GM03348 (cell line): ENCODE measurements around the gene S100A9.
"Not testable (repeated sequence)": the region's sequence is repeated elsewhere in the genome, so short reads cannot be mapped to it uniquely, and the experiment has no call there.

ENCODE experiments used
- DNase-seq: peaks from one replicate; pipeline ENCODE4 v3.0.0; 2012; ENCODE audit warnings: low spot score

The S100A9 gene

DNA sequence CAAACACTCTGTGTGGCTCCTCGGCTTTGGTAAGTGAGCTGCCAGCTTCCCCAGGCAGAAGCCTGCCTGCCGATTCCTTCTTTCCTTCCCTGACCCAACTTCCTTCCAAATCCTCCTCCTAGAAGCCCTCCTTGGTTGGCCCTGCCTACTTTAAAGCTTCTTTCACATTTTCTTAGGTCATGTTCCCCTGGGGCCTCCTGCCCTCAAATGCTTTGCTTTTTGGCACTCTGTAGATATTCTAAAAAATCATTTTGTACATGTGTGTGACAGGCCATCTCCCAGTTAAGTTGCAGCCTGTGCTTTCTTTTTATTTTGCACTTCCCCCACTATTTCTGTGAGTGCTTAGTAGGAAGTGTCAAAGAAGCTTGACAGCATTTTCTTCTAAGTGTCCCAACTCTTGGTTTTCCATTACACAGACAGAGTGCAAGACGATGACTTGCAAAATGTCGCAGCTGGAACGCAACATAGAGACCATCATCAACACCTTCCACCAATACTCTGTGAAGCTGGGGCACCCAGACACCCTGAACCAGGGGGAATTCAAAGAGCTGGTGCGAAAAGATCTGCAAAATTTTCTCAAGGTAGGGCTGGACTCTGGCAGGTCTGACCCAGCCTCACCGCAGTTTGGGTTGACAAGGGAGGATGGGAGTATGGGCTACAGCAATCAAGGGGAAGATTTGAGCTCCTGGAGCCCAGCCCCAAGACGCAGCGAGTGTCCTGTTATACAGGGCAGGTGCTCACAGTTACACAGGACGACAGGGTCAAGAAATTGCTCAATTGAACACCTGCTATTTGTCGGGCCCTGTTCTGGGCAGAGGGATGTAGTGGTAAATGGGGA is at the start of gene S100A9:
TSS of gene S100A9 (plus strand) at position 2 of the 838 bp plus-strand sequence. CDS start at position 432, 430 bp downstream.
- no peak for DNase-seq

DNA sequence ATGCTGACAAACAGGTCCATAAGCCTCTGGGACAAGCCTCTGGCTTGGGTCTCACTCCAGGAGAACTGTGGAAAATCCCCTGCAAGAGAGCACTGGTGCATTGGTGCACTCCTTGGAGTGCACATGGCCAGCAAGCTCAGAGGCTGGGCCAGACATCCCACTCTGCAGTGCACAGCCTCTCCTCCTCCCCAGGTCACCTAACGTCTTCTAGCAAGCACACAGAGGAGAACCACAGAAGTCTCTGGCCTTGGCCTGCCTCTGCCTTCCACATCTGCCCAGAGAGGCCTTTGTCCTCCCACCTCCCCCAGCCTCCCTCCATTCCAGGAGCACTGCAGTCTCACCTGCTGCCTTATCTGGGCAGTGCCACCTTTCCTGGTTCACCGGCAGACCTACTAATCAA is 49.1 kb upstream of the S100A9 start:
- no peak for DNase-seq

DNA sequence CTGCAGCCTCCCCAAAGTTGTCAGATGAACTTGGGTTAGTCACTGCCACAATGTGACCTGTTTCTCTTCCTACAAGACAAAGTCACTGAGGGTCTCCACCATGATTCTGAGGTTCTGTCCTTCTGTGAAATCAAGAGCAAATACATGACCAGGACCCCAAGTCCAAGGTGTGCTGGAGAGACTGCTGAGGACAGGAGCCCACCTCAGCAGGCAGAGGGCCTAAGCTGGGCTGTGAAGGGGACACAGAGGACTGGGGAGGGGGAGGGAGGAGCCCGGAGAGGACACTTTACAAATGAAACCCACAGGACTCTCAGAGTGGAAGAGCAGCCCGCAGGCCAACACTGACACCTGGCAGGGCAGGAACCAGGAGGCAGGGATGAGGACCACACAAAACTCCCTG is 48.2 kb upstream of the S100A9 start:
- no peak for DNase-seq

DNA sequence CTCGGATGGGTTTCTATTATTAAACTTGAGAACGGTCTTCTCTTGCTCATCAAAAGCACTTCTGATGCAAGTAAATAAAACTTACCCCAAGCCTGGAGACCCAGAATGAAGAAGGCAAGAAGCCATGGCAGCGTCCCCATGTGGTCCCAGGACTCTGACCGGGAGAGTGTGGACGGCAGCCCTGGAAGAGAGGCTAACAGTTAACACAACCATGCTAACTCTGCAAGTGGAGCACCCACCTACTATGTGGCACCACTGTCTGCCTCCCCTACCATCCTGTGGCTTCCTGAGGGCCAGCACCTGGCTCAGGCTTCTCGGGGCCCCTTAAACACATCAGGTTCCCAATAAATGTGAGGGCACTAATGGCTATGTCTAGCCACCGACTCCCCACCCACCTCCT is 47.1 kb upstream of the S100A9 start:
- DNase-seq, result no peak

DNA sequence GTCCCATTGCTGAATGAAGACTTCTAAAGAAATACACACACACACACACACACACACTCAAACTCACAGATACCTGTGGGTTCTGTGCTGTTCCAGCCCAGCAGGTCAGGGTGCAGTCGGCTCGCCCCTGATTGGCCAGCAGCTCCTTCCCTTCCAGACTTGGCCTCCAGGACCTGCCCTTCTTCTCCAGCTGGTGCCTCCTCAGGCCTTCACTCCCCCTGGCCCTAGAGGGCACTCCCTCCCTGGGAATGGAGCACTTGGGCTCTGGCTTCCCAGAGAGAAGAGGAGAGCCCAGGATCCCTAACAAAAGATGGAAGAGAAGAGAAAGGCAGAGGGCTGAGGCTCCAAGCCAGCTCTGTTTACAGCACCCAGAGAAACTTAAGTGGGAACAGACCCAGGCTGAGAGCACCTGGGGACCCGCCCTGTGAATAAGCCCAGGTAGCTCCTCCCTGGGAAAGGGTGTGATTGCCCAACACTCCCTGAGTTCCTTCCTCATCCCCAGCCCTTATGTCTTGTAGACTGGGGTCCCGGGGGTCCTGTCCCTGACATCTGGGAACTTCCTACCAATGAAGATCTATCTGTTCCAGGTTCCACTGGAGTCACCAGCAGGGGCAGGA is 45.0 kb upstream of the S100A9 start, which contains the start of gene PGLYRP3:
TSS of gene PGLYRP3 (minus strand) at position 383 of the 617 bp plus-strand sequence. CDS start 2,287 bp downstream, outside the sequence.
- DNase-seq, result no peak

DNA sequence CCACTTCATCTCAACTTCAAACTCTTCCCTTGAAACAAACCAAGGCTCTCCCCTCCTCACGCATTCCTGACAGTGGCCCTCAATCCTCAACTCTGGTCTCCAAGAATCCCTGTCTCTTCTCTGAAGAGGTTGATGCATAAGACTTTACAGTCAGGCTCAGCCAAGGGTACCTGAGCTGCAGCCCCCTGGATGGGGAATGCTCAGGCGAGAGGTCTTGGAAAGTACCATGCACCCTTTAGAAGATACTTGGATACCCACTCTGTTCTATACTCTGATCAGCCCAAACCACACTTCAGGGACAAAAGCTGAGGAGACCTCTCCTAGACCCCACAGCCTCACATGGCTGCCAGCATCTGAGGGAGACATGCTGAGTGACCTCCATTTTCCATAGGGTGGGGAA is 44.4 kb upstream of the S100A9 start:
- DNase-seq, result no peak

DNA sequence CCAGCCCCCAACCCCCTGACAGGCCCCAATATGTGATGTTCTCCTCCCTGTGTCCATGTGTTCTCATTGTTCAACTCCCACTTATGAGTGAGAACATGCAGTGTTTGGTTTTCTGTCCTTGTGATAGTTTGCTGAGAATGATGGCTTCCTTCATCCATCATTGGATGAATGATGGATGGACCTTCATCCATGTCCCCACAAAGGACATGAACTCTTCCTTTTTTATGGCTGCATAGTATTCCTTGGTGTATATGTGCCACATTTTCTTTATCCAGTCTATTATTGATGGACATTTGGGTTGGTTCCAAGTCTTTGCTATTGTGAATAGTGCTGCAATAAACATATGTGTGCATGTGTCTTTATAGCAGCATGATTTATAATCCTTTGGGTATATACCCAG is 43.3 kb upstream of the S100A9 start:
- DNase-seq, result not testable (repeated sequence)

DNA sequence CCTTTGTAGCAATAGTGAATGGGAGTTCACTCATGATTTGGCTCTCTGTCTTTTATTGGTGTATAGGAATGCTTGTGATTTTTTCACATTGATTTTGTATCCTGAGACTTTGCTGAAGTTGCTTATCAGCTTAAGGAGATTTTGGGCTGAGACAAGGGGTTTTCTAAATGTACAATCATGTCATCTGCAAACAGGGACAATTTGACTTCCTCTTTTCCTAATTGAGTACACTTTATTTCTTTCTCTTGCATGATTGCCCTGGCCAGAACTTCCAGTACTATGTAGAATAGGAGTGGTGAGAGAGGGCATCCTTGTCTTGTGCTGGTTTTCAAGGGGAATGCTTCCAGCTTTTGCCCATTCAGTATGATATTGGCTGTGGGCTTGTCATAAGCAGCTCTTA is 41.6 kb upstream of the S100A9 start:
- not testable (repeated sequence) for DNase-seq

DNA sequence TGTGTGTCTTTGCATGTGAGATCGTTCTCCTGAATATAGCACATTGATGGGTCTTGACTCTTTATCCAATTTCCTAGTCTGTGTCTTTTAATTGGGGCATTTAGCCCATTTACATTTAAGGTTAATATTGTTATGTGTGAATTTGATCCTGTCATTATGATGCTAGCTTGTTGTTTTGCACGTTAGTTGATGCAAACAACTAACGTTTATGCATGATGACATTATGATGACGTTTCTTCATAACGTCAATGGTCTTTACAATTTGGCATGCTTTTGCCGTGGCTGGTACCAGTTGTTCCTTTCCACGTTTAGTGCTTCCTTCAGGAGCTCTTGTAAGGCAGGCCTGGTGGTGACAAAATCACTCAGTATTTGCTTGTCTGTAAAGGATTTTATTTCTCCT is 39.5 kb upstream of the S100A9 start:
- DNase-seq, result not testable (repeated sequence)

DNA sequence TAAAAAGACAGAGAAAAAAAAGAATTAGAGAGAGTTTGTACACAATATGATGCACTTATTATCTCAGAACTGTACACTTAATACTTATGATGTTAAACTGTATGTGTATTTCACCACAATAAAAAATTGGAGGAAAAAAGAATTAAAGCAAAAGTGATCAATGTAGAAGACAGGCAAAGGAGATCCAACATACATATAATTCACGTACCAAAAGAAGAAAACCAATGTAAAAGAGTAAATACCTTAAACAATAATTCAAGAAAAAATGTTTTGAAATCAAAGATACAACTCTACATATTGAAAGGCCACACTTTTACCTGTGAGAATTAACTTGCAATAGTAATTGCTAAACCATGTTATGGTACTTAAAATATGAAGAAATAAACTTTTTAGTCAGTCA is 35.1 kb upstream of the S100A9 start:
- no peak for DNase-seq

DNA sequence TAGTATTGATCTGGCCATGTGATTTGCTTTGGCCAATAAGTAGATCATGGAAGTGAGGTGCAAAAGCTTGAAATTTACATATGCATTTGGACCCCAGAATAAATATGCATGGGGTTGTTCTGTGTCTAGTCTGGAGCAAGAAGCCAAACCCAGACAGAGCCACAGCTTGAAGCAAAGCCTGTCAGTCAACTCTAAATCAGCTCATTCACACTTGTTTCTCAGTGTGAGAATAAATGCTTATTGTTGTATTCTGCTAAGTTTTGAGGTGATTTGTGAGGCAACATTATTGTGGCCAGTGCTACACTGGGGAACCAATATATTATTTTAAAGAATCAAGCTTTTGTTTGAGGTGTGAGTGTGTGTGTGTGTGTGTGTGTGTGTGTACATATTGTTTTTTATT is 32.7 kb upstream of the S100A9 start:
- DNase-seq, result no peak

DNA sequence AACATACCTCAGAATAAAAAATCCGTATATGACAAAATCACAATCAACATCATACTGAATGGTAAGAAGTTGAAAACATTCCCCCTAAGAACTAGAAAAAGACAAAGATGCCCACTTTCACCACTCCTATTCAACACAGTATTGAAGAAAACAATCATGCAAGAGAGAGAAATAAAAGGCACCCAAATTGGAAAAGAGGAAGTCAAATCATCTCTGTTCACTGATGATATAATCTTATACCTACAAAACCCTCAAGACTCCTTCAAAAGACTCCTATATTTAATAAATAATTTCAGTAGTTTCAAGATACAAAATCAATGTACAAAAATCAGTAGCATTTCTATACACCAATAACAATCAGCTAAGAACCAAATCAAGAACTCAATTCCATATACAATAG is 23.8 kb upstream of the S100A9 start:
- no peak for DNase-seq

DNA sequence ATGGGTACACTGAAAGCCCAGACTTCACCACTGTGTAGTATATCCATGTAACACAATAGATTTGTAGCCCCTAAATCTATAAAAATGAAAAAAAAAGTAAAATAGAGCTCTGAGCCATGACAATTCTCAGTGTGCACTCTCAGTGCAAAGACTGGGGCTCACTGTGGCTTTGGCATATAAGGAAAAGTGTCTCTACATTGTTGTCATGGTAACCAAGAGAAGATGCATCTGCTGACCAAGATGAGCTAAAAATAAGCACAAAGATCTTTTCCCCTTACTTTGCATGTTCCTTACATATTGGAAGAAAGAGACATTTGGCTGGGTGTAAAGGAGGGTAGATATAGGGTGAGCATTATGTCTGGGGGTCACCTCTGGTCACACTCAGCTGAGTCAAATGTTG is 21.0 kb upstream of the S100A9 start:
- DNase-seq, result no peak

DNA sequence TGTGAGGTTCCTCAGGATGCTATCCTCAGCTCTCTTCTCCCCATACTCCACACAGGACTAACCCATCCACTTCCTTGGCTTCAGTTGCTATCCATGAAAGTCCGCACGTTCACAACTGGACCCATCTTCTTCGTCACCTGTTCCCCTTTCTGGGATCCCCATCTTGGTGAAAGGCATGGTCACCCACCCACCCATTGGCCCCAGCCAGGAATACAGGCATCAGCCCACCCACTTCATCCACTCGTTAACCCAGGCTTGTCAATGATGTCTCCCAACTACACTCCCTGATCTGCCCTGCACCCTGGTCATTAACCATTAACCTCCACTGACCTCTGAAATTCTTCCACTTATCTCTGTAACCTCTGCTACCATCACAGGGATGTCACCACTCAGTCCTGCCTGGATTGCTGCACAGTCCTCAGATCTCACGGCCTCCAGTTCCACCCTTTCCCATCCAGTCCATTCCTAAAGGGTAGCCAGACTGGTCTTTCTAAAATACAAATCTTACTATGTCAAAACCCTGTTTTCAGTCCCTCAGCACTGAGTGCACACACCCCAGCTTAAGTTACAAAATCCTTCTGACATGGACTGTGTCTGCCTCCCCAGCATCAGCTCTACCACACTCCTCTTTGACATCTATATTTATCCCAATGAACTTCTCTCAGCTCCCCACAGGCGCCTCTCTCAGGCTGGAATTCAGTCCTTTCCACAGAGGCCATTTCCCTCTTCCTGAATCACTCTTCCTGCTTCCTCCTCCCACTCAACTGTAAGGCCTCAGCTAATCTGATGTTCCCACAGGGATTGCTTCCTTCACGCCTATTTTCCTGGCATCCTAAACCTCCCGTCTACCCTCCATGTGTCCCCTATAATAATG is 19.4 kb upstream of the S100A9 start:
- no peak for DNase-seq

DNA sequence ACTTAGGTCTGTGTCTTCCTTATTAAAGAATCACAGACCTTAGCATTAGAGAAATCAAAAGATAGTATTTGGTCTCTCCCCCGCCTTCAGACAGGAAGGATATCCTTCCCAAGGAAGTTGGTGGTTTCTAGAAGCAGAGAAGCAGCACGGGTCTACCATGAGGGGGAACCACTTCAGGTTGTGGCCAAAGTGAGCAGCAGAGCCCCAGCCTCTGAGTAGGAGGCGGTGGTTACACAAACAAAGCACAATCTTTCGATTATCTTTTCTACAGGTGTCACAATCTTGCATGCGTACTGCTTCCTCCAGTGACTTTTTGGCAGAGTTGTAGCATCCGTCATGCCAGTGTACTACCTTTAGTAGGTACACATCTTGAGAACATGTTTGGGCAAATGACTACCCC is 17.9 kb upstream of the S100A9 start:
- no peak for DNase-seq

DNA sequence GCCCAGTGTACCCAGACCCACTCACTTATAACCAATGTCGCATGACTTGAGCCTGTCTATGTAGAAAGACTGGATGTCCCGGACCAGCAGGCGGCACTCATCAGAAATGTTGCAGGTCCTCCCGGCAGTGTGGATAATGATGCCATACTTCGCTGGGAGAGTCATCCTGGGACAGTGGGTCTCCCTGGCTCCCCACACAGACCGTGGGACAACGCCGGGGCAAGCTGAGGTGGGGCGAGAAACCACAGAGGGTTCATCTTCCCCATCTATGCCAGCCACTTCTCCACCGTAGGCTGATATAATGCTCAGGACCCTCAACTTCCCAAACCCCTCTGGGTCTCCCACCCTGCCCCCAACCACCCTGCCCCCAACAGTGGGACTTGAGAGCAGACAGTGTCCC is 17.3 kb upstream of the S100A9 start:
- no peak for DNase-seq

DNA sequence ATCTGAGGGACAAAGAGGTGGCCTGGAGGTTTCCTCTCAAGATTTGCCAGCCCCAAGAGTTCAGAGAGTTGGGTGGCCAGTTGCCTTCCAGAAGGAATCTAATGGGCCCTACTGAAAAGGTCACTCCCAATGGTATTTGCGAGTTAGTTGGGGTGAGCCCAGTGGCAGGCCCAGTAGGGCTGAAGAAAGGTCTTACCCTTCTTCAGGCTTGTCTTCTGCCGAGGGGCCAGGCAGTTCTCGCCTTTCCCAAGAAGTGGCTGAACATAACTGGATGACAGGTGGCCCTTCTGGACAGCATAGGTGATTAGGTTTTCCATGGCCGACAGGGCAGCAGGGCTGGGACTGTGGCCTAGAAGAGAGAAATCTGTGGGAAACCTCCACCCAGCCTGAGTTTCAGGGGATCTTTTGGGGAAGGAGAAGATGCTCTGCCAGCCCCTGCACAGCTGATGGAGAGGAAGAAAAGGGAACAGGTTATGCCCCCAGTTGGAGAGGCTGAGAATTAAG is 16.2 kb upstream of the S100A9 start:
- no peak for DNase-seq

DNA sequence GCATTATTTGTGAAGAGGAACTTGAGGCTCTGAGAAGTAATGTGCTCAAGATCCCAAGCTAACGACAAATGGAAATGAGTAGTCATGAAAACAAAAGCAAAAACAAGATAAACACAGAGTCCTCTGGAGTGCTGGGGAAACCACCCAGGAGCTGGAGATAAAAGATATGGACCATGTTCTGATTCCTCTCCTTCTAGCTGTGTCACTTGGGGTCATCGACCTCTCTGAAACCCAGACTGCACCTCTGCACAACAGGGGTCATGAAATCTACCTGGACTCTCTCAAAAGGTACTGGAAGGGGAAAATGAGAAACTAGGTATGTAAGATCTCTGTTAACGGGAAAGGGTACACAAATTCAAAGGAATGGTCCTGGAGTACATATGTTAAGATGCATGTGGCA is 15.5 kb upstream of the S100A9 start:
- DNase-seq, result no peak

DNA sequence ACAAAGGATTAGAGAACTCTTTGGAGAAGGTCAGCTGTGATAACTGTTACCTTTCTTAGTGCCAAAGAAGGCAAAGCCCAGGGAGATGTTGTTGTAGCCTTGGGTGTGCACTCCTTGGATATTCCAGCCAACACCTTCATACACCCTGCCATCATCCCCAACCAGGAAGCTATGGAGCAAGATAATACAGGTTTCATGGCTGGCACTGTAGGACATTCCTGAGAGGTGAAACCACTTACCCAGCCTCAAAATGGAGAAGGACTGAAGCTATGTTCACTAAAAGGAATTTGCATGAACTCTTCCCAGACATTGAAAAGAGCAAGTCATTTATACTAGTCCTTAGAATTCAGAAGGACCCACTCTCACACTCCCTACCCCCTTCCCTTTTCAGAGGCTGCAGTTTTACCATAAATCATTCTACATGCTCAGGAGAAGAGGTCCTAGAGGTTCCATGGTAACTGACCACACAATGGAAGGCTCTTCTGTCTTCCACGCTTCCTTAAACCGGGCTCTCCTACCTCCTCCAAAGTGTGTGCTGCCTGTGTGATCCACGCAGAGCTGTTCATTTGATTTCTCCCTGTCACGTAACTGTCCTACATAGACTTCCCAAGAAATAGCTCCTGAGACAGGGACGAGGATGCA is 14.5 kb upstream of the S100A9 start:
- no peak for DNase-seq

DNA sequence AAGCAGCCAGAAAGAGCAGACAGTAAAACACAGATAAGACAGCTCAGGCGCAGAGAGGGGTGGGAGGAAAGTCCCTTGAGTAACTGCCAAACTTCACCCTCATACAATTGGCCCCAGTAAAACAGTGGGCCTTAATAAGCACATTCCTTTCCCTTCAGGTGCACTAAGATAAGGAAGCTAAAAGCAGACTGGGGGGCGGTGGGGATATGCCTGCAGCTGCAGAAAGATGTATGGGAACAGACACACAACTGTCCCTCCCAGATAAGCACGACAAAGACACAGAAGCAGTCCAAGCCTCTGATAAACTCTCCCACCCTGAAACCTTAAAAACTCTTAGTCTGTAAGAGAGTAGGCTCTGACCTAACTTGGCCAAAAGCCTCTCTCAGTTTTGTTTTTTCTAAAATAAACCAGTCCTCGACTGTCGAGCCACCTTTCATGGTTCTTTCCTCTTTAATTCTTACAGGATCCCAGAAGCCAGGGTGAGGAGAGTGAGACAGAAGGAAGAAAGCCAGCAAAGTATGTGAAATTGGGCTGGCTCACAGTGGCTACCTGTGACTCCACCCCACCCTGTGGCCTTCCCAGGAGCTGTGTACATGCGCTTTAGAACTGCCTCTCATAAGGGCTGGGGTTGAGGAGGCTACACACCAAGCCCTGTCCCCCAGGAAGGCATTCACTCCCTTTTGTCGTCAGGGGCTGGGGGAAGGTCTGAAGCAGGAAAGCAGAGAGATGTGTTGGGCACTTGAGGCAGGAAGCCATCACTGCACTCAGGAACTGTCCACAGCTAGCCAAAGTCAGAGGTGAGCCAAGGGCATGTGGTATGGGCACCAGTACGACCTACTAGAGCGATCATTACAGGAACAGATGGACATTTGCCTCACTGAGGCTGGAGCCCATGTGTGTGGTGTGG is 13.6 kb upstream of the S100A9 start:
- no peak for DNase-seq

DNA sequence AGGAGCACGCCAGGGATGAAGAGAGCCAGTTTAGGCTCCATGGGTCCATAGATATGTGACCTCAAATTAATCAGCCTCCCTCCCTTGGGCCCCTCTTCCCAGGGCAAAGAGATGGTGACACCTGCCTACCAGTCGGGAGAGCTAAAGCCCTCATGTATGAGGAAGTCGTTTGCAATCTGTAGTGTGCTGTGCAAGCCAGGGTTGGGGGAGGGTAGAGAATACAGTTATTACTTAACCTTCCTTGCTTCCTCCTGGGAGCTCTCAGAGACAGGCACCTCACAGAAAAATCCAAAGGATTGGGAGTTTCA is 13.0 kb upstream of the S100A9 start:
- no peak for DNase-seq
